MG63 (cell line): ENCODE data around the gene MAPT. TPM values are rescaled to one million over a fixed set of nuclear protein-coding genes. Genes with fewer than 3 reads are reported as not detected.

Source experiments
- DNase-seq: peaks from one replicate; pipeline ENCODE4 v3.0.0-alpha.2; 2020
- H3K27me3 ChIP-seq: fragments of 250-450 bp; sonication (Bioruptor Pico); 2 replicates; pipeline ENCODE4 v1.5.1; 2020; ENCODE audit warnings: mild to moderate bottlenecking, moderate library complexity
- H3K36me3 ChIP-seq: fragments of 250-450 bp; sonication (Bioruptor Pico); 2 replicates; pipeline ENCODE4 v1.5.1; 2020; ENCODE audit warnings: mild to moderate bottlenecking, moderate library complexity
- H3K4me3 ChIP-seq: fragments of 250-450 bp; sonication (Bioruptor Pico); 2 replicates; pipeline ENCODE4 v1.5.1; 2020; ENCODE audit warnings: mild to moderate bottlenecking, moderate library complexity
- H3K9me3 ChIP-seq: fragments of 250-450 bp; sonication (Bioruptor Pico); 2 replicates; pipeline ENCODE4 v1.5.1; 2020; ENCODE audit warnings: mild to moderate bottlenecking, moderate library complexity
- total RNA-seq: library from RNA; depleted of rRNA; stranded (reverse); fragments of >200 nt; shearing (Covaris generic); gene quantifications from 2 replicates; pipeline ENCODE4 v1.2.3, GENCODE V29; 2014; ENCODE audit warnings: low replicate concordance; rRNA removed

Gene MAPT
- total RNA-seq, 1 experiment from 2014 or later = 0.43 TPM

GRCh38 chr17:46064460-46064859, 170.1 kb downstream of the MAPT start:
- no peak for DNase-seq
- Histone ChIP-seq H3K4me3 (no peak overlapping the region), H3K36me3 (peaks cover 55% of the 10 kb centered on the region), H3K9me3 (no peaks in the 10 kb centered on the region), H3K27me3 (no peaks in the 10 kb centered on the region)

GRCh38 chr17:46071796-46072195, 177.4 kb downstream of the MAPT start:
- no peaks in the 10 kb centered on the region for H3K27me3 ChIP-seq
- no peak for DNase-seq

GRCh38 chr17:46072998-46073397, 178.6 kb downstream of the MAPT start:
- DNase-seq = no peak
- Histone ChIP-seq H3K27me3 (no peaks in the 10 kb centered on the region), H3K9me3 (no peaks in the 10 kb centered on the region), H3K4me3 (no peak overlapping the region), H3K36me3 (peaks cover 27% of the 10 kb centered on the region)

More at GRCh38 chr17:46071796-46072195, 177.4 kb downstream of the MAPT start:
- H3K36me3 ChIP-seq = peaks cover 30% of the 10 kb centered on the region
- H3K9me3 ChIP-seq = no peaks in the 10 kb centered on the region
- H3K4me3 ChIP-seq = no peak overlapping the region

- peaks cover 38% of the 10 kb centered on the region for H3K36me3 ChIP-seq
- DNase-seq = no peak
- H3K9me3 ChIP-seq = no peaks in the 10 kb centered on the region
- H3K4me3 ChIP-seq = no peak overlapping the region
- H3K27me3 ChIP-seq = no peaks in the 10 kb centered on the region
These were observed 180.2 kb downstream of the MAPT start for GRCh38 chr17:46074540-46074939.

Other genes with a start within 250 kb of the MAPT start
- not detected in 2 replicates for gene CRHR1, start 110.2 kb upstream of the MAPT start, total RNA-seq
- not detected in 2 replicates for gene SPPL2C, start 49.7 kb upstream of the MAPT start, total RNA-seq
- gene STH, start 104.7 kb downstream of the MAPT start, total RNA-seq = not detected in 2 replicates